GM12874 (cell line): ENCODE measurements around the gene GREM2.

Source experiments
- TF ChIP-seq, protein P1 (sequence below): IDR thresholded peaks from 2 replicates; pipeline ENCODE4 v1.5.1; 2011; ENCODE audit warnings: low read depth, mild to moderate bottlenecking, control low read depth, low read length, moderate library complexity; ENCODE audit not compliant: insufficient read depth

GREM2 gene

DNA sequence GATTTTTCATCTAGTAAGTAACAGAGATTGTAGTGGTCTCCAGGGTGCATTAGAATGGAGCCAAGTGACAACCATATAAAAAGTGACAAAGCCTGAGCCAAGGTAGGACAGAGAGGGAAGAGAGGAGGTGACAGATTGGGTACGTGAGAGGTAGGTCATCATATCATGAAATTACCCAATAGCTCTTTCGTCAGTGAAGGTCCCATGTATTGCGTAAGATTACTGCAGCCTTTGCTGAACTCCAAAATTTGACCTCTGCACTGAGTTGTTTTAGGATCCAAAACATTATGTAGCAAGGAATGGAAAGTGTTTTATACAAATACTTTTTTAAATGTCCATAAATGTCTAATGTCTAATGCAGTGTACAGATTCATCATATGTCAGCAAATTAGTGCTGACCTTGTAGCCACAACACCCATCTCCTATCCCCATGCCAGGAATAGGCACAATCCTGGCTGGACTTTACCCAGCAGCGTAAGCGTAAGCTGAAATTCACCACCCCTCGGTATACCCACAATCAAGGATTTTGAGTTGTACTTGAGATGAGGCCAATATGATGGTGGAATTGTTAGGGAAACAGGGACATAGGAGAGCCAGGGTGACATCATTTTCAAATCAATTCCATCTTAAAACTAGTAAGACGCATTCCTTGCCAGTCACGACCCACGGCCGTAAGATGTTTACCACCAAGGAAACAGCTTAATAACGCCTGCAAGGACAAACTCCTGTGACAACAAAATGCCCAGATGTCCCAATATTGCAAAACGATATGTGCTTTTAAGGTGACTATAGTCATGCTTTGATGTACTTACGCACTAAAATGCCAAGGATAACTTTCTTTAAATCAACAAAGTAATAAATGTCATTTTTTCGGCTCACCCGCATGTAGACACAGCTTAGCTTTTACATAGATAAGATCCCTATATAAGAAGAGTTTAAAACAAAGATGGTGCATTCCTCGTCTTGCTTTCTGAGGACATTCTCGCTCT is 38.1 kb upstream of the GREM2 start:
- TF ChIP-seq, protein P1, sequence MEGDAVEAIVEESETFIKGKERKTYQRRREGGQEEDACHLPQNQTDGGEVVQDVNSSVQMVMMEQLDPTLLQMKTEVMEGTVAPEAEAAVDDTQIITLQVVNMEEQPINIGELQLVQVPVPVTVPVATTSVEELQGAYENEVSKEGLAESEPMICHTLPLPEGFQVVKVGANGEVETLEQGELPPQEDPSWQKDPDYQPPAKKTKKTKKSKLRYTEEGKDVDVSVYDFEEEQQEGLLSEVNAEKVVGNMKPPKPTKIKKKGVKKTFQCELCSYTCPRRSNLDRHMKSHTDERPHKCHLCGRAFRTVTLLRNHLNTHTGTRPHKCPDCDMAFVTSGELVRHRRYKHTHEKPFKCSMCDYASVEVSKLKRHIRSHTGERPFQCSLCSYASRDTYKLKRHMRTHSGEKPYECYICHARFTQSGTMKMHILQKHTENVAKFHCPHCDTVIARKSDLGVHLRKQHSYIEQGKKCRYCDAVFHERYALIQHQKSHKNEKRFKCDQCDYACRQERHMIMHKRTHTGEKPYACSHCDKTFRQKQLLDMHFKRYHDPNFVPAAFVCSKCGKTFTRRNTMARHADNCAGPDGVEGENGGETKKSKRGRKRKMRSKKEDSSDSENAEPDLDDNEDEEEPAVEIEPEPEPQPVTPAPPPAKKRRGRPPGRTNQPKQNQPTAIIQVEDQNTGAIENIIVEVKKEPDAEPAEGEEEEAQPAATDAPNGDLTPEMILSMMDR, result no peak

DNA sequence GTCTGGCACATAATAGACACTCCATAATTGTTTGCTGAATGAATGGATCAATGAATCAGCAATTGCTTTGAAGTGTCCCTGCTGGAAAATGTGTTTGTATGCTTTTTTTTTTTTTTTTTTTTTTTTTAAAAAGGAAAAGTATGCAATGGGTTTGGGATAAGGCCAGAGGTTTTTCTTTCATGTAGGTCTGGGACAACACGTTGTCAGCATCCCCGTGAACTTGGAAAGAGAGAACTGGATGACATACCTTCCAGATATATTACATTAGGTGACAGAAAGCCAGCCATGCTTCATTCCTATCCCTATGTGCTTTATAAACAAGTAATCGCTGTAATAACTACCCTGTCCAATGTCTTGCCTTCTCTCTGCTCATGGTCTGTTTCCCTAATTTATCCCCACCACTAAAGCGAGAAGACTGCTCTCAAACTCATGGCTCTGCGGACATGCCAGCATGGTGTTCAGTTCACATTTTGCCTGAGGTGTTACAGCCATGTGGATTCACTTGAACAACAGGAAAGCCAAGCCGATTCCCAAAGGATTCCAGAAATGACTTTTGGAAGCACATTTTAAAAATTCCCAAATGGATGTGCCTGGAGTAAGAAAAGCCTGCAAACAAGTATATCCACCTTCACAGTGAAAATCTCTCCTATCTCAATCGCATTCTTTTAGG is 34.8 kb upstream of the GREM2 start:
- TF ChIP-seq, protein P1, result no peak

DNA sequence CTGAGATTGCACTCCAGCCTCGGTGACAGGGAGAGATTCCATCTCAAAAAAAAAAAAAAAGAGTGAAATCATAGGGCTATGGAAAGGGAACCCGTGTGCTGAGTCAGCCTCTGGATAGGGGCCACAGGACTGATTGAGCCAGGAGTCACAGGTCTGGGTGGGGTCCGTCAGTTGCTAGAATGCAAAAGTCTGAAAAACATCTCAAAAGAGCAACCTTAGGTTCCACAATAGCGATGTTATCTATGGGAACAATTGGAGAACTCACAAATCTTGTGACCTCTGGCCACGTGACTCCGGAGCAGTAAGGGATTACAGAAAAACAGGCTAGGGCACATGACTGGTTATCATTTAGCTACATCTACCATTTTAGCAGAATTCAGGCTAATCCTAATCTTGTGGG is 32.8 kb upstream of the GREM2 start:
- TF ChIP-seq, protein P1, result no peak

DNA sequence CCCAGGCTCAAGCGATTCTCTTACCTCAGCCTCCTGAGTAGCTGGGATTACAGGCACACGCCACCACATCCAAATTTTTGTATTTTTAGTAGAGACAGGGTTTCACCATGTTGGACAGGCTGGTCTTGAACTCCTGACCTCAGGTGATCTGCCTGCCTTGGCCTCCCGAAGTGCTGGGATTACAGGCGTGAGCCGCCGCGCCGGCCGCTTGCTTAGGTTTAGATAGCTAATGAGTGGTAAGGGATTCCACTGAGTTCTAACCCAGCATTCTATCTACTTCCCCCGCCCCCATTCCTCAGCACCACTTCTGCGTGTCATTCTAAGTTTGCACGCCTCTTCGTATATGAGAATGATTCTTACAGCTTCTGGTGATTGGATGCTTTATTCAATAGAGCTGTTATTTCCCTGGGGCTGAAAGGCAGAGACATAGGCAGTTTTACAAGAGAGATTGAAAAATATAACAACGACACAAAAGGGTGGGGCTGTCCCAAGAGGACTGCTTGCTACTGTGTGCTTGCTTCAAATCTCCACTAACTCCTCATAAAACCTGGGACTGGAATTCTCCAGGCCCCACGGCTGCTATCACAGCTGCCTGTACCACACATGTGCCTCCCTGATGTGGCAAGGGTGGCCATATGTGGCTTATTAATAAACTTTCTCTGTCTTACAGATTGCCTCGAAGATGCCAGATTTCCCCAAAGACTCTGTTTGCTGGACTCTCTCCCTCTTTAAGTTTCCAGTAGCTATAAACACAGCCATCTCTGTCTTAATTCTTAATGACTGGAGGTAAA is 23.7 kb upstream of the GREM2 start:
- TF ChIP-seq, protein P1, result no peak

DNA sequence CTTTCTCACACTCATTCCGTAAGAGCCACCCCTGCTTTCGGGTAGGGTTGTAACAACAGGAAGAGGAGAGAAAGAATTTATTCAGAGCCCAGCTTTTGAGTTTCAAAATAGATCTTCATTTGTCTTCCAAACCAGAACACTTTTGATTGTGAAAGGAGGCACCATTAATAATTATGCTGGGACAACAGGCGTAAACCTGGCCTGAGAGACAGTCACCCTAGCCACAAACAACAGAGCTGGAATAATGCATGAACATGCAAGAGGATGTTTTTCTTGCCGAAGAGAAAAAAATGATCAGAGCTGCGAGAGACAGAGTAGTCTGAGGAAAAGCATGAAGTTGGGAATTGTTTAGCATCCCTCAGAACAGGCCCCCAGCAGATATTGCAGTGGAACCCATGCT is 18.5 kb upstream of the GREM2 start:
- TF ChIP-seq, protein P1, result no peak

DNA sequence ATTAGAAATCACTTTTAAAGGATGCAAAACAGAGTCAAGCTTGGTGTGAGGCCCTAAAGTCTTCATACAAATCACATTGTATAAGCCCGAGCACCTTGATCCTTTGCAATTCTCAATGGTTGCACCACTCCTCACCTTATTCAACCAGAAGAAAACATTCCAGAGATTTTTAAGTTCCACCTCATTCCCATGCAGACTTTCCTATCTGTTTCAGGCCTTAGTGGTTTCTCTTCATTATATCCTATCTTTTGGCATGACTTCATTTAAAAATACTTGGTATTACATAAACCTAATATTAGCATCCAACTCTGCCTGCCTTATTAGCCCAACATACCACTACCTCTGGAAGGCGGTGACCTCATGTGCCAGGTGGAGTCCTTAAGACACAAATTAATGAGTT is 9.3 kb upstream of the GREM2 start:
- TF ChIP-seq, protein P1, result no peak
